MM.1S (cell line): Measurements from ENCODE around the gene DSPP.
A peak's percentile ranks its signal among the peaks of the same experiment; 100 is the strongest.

Source experiments
- DNase-seq: peaks from one replicate; pipeline ENCODE4 v3.0.0-alpha.2; 2015
- H2AFZ ChIP-seq: fragments of 300-600 bp; sonication (generic); 2 replicates; pipeline ENCODE4 v1.6.0; 2016; ENCODE audit warnings: antibody characterized with exemption, low read length
- H3F3A ChIP-seq: fragments of 300-600 bp; sonication (generic); 2 replicates; pipeline ENCODE4 v1.6.1; 2016; ENCODE audit warnings: mild to moderate bottlenecking, antibody characterized with exemption, low read length, moderate library complexity, mixed read lengths; ENCODE audit not compliant: insufficient read depth
- H3K27ac ChIP-seq: fragments of 300-600 bp; sonication (generic); 2 replicates; pipeline ENCODE4 v1.5.1; 2016; ENCODE audit warnings: mild to moderate bottlenecking, low read length
- H3K27me3 ChIP-seq: fragments of 300-600 bp; sonication (generic); replicated peaks from 2 replicates; pipeline ENCODE4 v1.6.0; 2016; ENCODE audit warnings: low read length; ENCODE audit not compliant: insufficient read depth
- H3K36me3 ChIP-seq: fragments of 300-600 bp; sonication (generic); replicated peaks from 2 replicates; pipeline ENCODE4 v1.6.1; 2016; ENCODE audit warnings: mild to moderate bottlenecking, low read length, mixed read lengths; ENCODE audit not compliant: insufficient read depth
- H3K4me1 ChIP-seq: fragments of 300-600 bp; sonication (generic); 2 replicates; pipeline ENCODE4 v1.6.1; 2016; ENCODE audit warnings: low read length, mixed read lengths
- H3K4me2 ChIP-seq: fragments of 300-600 bp; sonication (generic); 2 replicates; pipeline ENCODE4 v1.6.0; 2016; ENCODE audit warnings: low read depth, low read length
- H3K4me3 ChIP-seq: fragments of 300-600 bp; sonication (generic); 2 replicates; pipeline ENCODE4 v1.5.1; 2016; ENCODE audit warnings: low read length, mixed read lengths
- H3K79me2 ChIP-seq: fragments of 300-600 bp; sonication (generic); 2 replicates; pipeline ENCODE4 v1.6.1; 2016; ENCODE audit warnings: mixed run types, low read length, mixed read lengths
- H3K9ac ChIP-seq: fragments of 300-600 bp; sonication (generic); 2 replicates; pipeline ENCODE4 v1.6.1; 2016; ENCODE audit warnings: low read length, mixed read lengths
- H3K9me2 ChIP-seq: fragments of 300-600 bp; sonication (generic); replicated peaks from 2 replicates; pipeline ENCODE4 v1.6.1; 2016; ENCODE audit warnings: mild to moderate bottlenecking, low read length, mixed read lengths; ENCODE audit not compliant: insufficient read depth
- H3K9me3 ChIP-seq: fragments of 300-600 bp; sonication (generic); replicated peaks from 2 replicates; pipeline ENCODE4 v1.6.1; 2016; ENCODE audit warnings: mild to moderate bottlenecking, low read length, mixed read lengths; ENCODE audit not compliant: insufficient read depth
- H4K20me1 ChIP-seq: fragments of 300-600 bp; sonication (generic); 2 replicates; pipeline ENCODE4 v1.6.1; 2016; ENCODE audit warnings: mild to moderate bottlenecking, low read length, moderate library complexity, mixed read lengths; ENCODE audit not compliant: insufficient read depth
- EZH2 ChIP-seq: fragments of 300-600 bp; sonication (generic); optimal IDR thresholded peaks from 2 replicates; pipeline ENCODE3; 2017; ENCODE audit warnings: low read depth, mild to moderate bottlenecking, antibody characterized with exemption, low read length, mixed read lengths
- EZH2phosphoT487 ChIP-seq: fragments of 300-600 bp; sonication (generic); IDR thresholded peaks from 2 replicates; pipeline ENCODE4 v1.6.1; 2018; ENCODE audit warnings: antibody characterized with exemption, low read length
- TF ChIP-seq, protein P1 (sequence below): fragments of 300-600 bp; sonication (generic); IDR thresholded peaks from 2 replicates; pipeline ENCODE4 v1.5.1; 2016; ENCODE audit warnings: antibody characterized with exemption, low read length, mixed read lengths

Gene DSPP

DNA sequence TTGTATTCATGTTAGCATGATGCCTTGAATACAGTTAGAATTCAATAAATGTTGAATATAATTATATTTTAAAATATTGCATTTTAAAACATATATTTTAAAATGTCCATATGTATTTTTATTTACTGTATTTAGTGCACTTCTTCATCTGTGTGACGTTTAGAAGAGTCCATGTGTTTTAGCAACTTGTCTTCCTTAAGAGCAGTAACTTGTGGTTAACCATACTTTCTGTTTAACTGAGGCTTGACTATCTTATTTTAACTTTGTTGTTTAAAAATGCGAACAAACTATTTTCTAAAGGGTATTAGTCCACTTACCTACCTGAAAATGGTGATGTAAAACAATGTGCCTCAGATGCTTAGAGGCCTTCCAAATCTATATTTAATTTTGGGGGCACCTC is 42.6 kb downstream of the DSPP start:
- H3K27me3 ChIP-seq, result no peaks in the 10 kb centered on the region
- H3K9me2 ChIP-seq, result no peaks in the 10 kb centered on the region
- H3K4me2 ChIP-seq, result no peak overlapping the region
- no peaks in the 10 kb centered on the region for H3K36me3 ChIP-seq
- peak; percentile 25 for DNase-seq
- H2AFZ ChIP-seq, result no peak overlapping the region
- H3K79me2 ChIP-seq, result no peaks in the 10 kb centered on the region
- H3K4me3 ChIP-seq, result no peak overlapping the region
- no peaks in the 10 kb centered on the region for H3F3A ChIP-seq
- no peaks in the 10 kb centered on the region for H3K9me3 ChIP-seq
- H4K20me1 ChIP-seq, result no peaks in the 10 kb centered on the region
- H3K27ac ChIP-seq, result no peak overlapping the region
- H3K4me1 ChIP-seq, result peaks cover 11% of the 10 kb centered on the region; the same call in 1 of the 2 replicates
- H3K9ac ChIP-seq, result no peak overlapping the region
- TF ChIP-seq, protein P1, sequence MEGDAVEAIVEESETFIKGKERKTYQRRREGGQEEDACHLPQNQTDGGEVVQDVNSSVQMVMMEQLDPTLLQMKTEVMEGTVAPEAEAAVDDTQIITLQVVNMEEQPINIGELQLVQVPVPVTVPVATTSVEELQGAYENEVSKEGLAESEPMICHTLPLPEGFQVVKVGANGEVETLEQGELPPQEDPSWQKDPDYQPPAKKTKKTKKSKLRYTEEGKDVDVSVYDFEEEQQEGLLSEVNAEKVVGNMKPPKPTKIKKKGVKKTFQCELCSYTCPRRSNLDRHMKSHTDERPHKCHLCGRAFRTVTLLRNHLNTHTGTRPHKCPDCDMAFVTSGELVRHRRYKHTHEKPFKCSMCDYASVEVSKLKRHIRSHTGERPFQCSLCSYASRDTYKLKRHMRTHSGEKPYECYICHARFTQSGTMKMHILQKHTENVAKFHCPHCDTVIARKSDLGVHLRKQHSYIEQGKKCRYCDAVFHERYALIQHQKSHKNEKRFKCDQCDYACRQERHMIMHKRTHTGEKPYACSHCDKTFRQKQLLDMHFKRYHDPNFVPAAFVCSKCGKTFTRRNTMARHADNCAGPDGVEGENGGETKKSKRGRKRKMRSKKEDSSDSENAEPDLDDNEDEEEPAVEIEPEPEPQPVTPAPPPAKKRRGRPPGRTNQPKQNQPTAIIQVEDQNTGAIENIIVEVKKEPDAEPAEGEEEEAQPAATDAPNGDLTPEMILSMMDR, result no peak
- no peak for TF ChIP-seq EZH2phosphoT487
- no peak for TF ChIP-seq EZH2

DNA sequence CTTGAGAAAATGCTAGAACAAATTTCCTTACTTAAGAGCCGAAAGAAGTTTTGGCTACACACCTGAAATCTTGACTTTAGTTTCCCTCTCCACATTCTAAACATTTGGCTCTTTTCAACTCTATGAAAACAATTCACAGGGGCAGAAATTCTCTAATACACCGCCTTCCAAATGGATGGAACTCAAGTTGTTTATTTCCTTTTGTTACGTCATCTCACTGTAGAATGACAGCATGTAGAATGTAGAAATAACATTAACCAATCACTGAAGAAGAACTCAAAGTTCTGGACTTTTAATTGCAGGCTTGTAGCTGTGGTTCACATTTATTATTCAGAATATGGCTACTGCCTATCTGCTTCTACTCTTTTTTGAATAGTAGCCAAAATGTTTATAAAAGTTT is 43.6 kb downstream of the DSPP start:
- no peaks in the 10 kb centered on the region for H3K9me2 ChIP-seq
- TF ChIP-seq EZH2 (no peak), EZH2phosphoT487 (no peak)
- TF ChIP-seq, protein P1, result no peak
- H3K27ac ChIP-seq, result no peak overlapping the region
- H3K27me3 ChIP-seq, result no peaks in the 10 kb centered on the region
- no peak for DNase-seq
- no peak overlapping the region for H3K4me2 ChIP-seq
- H3K79me2 ChIP-seq, result no peaks in the 10 kb centered on the region
- H3K4me1 ChIP-seq, result peaks cover 11% of the 10 kb centered on the region; the same call in 1 of the 2 replicates
- no peaks in the 10 kb centered on the region for H3F3A ChIP-seq
- H3K9me3 ChIP-seq, result no peaks in the 10 kb centered on the region
- no peak overlapping the region for H3K4me3 ChIP-seq
- H2AFZ ChIP-seq, result no peak overlapping the region
- H4K20me1 ChIP-seq, result no peaks in the 10 kb centered on the region
- H3K9ac ChIP-seq, result no peak overlapping the region
- H3K36me3 ChIP-seq, result no peaks in the 10 kb centered on the region

DNA sequence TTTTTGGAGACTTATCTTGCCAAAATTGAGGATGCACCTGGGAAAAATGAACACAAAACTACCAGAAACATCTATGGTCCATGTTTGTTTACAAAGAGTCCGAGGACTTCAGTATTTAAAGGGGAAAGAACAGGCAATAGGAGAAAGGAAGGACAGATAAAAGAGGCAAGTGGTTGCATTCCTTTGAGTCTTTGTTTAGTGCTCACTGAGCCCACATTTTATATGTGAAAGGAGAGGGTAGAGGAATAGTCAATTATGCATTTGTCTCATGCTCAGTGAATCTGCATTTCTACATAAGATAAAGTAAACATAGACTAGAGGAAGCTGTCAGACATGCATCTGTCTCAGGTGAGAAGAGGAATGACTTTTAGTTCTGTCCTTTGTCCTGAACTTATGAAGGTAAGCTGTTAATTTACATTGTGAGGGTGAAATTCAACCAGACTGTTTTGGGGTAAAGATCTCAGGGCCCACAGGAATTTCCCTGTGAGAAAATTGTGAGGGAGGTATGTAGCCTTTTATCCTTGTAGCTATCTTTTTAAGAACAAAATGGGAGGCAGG is 46.2 kb downstream of the DSPP start:
- Histone ChIP-seq H3K9me3 (no peaks in the 10 kb centered on the region), H3K9me2 (no peaks in the 10 kb centered on the region), H3K4me1 (peaks cover 11% of the 10 kb centered on the region; the same call in 1 of the 2 replicates), H3K4me2 (no peak overlapping the region), H3K27me3 (no peaks in the 10 kb centered on the region), H4K20me1 (no peaks in the 10 kb centered on the region), H2AFZ (no peak overlapping the region), H3K36me3 (no peaks in the 10 kb centered on the region), H3K4me3 (no peak overlapping the region), H3K9ac (no peak overlapping the region), H3K27ac (no peak overlapping the region), H3K79me2 (no peaks in the 10 kb centered on the region), H3F3A (no peaks in the 10 kb centered on the region)
- TF ChIP-seq EZH2, result no peak
- no peak for TF ChIP-seq EZH2phosphoT487
- TF ChIP-seq, protein P1, result no peak
- no peak for DNase-seq
